Measurements from ENCODE around the gene SMYD3.
"Not testable (repeated sequence)": the region's sequence is repeated elsewhere in the genome, so short reads cannot be mapped to it uniquely, and the experiment has no call there.

The SMYD3 gene

GRCh38 chr1:245842106-245842505 is 665.0 kb downstream of the SMYD3 start:
- no peak for DNase-seq (ENCODE audit: low read depth in 2 of 2)

- DNase-seq (ENCODE audit: low read depth in 2 of 2) = no peak
Observed at GRCh38 chr1:245840971-245841370, 666.1 kb downstream of the SMYD3 start.

- DNase-seq (ENCODE audit: low read depth in 2 of 2) = no peak
Observed at GRCh38 chr1:245837718-245838117, 669.4 kb downstream of the SMYD3 start.

GRCh38 chr1:245835386-245835785 is 671.7 kb downstream of the SMYD3 start:
- no peak for DNase-seq (ENCODE audit: low read depth in 2 of 2)

- no peak for DNase-seq (ENCODE audit: low read depth in 2 of 2)
Observed at GRCh38 chr1:245834002-245834401, 673.1 kb downstream of the SMYD3 start.

GRCh38 chr1:245832771-245833527 is 674.1 kb downstream of the SMYD3 start:
- DNase-seq (ENCODE audit: low read depth in 2 of 2) = no peak

- no peak for DNase-seq (ENCODE audit: low read depth in 2 of 2)
Observed at GRCh38 chr1:245831518-245831917, 675.6 kb downstream of the SMYD3 start.

- DNase-seq (ENCODE audit: low read depth in 2 of 2) = no peak
Observed at GRCh38 chr1:245829826-245830225, 677.3 kb downstream of the SMYD3 start.

- no peak for DNase-seq (ENCODE audit: low read depth in 2 of 2)
Observed at GRCh38 chr1:245829194-245829593, 677.9 kb downstream of the SMYD3 start.

- no peak for DNase-seq (ENCODE audit: low read depth in 2 of 2)
Observed at GRCh38 chr1:245827301-245827700, 679.8 kb downstream of the SMYD3 start.

GRCh38 chr1:245825128-245825901 is 681.8 kb downstream of the SMYD3 start:
- DNase-seq (ENCODE audit: low read depth in 2 of 2) = no peak

- DNase-seq (ENCODE audit: low read depth in 2 of 2) = no peak
Observed at GRCh38 chr1:245823408-245824147, 683.5 kb downstream of the SMYD3 start.

GRCh38 chr1:245822996-245823395 is 684.1 kb downstream of the SMYD3 start:
- no peak for DNase-seq (ENCODE audit: low read depth in 2 of 2)

GRCh38 chr1:245818363-245818762 is 688.7 kb downstream of the SMYD3 start:
- not testable (repeated sequence) for DNase-seq (ENCODE audit: low read depth in 2 of 2)

GRCh38 chr1:245816496-245816895 is 690.6 kb downstream of the SMYD3 start:
- DNase-seq (ENCODE audit: low read depth in 2 of 2) = not testable (repeated sequence)

GRCh38 chr1:245814651-245815050 is 692.4 kb downstream of the SMYD3 start:
- DNase-seq (ENCODE audit: low read depth in 2 of 2) = no peak

GRCh38 chr1:245812278-245812677 is 694.8 kb downstream of the SMYD3 start:
- DNase-seq (ENCODE audit: low read depth in 2 of 2) = no peak

- no peak for DNase-seq (ENCODE audit: low read depth in 2 of 2)
Observed at GRCh38 chr1:245810789-245811337, 696.2 kb downstream of the SMYD3 start.

GRCh38 chr1:245810181-245810769 is 696.8 kb downstream of the SMYD3 start:
- no peak for DNase-seq (ENCODE audit: low read depth in 2 of 2)

- DNase-seq (ENCODE audit: low read depth in 2 of 2) = no peak
Observed at GRCh38 chr1:245809361-245809760, 697.7 kb downstream of the SMYD3 start.

GRCh38 chr1:245807954-245808719 is 698.9 kb downstream of the SMYD3 start:
- DNase-seq (ENCODE audit: low read depth in 2 of 2) = no peak

Data from activated CD8-positive, alpha-beta memory T cell treated with anti-CD3 and anti-CD28 coated beads for 4 hours (primary cell).